Peyer's patch (tissue), 4 donors: ENCODE measurements around the gene NMT2.

ENCODE experiments used
- CTCF ChIP-seq, 6 experiments: fragments of 450-650 bp in 4 of 6; fragments of 200-600 bp in 2 of 6; sonication (generic) in 1 of 6; IDR thresholded peaks; one replicate each; pipeline ENCODE4 v1.5.1; 2017 to 2019; ENCODE audit warnings: antibody characterized with exemption in 6 of 6, mild to moderate bottlenecking in 3 of 6, moderate library complexity in 1 of 6
- POLR2A ChIP-seq, 2 donors: fragments of 450-650 bp; IDR thresholded peaks; one replicate each; pipeline ENCODE4 v1.5.1; 2017; ENCODE audit warnings: antibody characterized with exemption in 2 of 2, mild to moderate bottlenecking in 2 of 2, moderate library complexity in 2 of 2

GRCh38 chr10:15136129-15137035, 32.1 kb downstream of the NMT2 start:
- no peak for TF ChIP-seq POLR2A (IDR thresholded peaks at IDR 0.05)
- no peak for TF ChIP-seq CTCF (IDR thresholded peaks at IDR 0.05)
